HG02678 (cell line): ENCODE data around the gene AKT1.
"Not testable (repeated sequence)": the region's sequence is repeated elsewhere in the genome, so short reads cannot be mapped to it uniquely, and the experiment has no call there.

ENCODE experiments used
- ATAC-seq: cut with Tn5 transposase; IDR thresholded peaks from one replicate; pipeline ENCODE4 v1.9.1; 2021; ENCODE audit warnings: mild to moderate bottlenecking, moderate library complexity; ENCODE audit not compliant: unreplicated experiment

AKT1 gene

GRCh38 chr14:104819361-104819781 is 23.8 kb upstream of the AKT1 start:
- no peak for ATAC-seq

DNA sequence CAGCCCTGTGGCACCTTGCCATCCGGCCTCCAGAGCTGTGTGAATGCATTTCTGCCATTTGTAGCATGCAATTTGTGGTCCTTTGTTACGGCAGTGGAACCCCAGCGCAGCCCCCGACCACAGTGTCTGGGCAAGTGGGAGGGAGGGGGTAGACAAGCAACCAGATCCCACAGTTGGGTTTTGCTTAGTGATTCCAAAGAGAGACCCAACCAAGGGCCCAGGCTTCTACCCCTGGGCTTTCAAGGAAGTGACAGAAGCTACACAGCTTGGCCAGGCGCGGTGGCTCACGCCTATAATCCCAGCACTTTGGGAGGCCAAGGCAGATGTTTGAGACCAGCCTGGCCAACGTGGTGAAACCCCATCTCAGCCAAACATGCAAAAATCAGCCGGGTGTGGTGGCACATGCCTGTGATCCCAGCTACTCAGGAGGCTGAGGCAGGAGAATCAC is 23.2 kb upstream of the AKT1 start:
- ATAC-seq, result no peak

- ATAC-seq, result no peak
Observed at GRCh38 chr14:104817930-104818713, 22.6 kb upstream of the AKT1 start.

DNA sequence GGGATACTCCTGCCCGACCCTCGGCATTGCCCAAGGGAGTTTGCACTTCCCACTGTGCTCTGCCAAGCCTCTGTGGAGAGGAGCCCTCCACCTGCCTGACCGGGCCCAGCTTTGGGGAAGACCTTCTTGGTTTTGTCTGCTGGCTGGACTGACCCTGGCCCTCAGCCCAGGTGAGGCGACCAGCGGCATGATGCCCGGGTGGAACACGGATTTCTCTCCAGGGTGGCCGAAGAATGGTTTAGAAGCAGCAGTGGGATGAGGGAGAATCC is 21.0 kb upstream of the AKT1 start:
- ATAC-seq, result no peak

GRCh38 chr14:104814701-104815100 is 19.2 kb upstream of the AKT1 start:
- ATAC-seq, result not testable (repeated sequence)

- ATAC-seq, result no peak
Observed at GRCh38 chr14:104813286-104813685, 17.7 kb upstream of the AKT1 start.

GRCh38 chr14:104810316-104810715 is 14.8 kb upstream of the AKT1 start:
- no peak for ATAC-seq

DNA sequence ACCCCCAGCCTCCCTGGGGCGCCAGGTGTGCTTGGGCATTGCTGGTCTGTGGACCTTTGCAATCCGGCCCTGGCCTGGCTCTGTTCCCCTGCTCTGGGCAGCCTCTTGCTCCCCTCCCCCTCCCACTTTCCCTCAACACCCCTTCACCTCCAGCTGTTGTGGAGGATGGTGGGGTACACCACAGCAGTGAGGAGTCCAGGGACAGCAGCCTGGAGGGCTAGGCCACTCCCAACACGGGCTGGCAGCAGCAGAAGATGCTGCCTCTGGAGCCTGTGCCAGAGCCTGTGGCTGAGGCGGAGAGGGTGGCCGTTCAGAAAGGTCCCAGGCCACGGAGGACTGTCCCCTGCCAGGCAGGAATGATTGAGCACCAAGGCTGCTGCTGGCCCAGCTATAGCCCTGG is 12.9 kb upstream of the AKT1 start:
- ATAC-seq, result no peak

- no peak for ATAC-seq
Observed at GRCh38 chr14:104806625-104807465, 11.3 kb upstream of the AKT1 start.

GRCh38 chr14:104805941-104806624 is 10.5 kb upstream of the AKT1 start:
- ATAC-seq, result no peak

GRCh38 chr14:104805326-104805678 is 9.8 kb upstream of the AKT1 start:
- ATAC-seq, result no peak

GRCh38 chr14:104804481-104805325 is 9.2 kb upstream of the AKT1 start:
- no peak for ATAC-seq

DNA sequence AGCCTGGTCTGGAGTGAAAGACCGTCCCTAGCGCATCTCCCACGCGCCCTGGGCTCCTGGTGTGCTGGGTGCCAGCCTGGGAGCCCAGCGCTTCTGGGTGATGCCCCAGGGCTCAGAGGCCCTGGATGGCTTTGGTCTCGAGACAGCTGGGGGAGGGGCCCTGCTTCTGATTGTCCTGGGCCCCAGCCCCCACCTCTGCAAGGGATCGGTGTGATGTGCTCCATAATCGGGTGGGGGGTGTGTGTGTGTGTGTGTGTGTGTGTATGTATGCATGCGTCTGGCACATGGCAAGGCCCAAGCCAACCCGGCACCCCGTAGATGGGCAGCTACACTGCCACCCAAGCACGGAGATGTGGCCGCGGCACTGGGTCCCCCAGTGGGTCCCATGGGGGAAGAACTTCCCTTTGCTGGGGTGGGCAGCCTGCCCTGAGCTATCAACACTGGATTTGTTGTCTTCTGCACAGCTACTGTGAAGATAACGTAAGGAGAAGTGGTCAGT is 8.4 kb upstream of the AKT1 start:
- ATAC-seq, result no peak

DNA sequence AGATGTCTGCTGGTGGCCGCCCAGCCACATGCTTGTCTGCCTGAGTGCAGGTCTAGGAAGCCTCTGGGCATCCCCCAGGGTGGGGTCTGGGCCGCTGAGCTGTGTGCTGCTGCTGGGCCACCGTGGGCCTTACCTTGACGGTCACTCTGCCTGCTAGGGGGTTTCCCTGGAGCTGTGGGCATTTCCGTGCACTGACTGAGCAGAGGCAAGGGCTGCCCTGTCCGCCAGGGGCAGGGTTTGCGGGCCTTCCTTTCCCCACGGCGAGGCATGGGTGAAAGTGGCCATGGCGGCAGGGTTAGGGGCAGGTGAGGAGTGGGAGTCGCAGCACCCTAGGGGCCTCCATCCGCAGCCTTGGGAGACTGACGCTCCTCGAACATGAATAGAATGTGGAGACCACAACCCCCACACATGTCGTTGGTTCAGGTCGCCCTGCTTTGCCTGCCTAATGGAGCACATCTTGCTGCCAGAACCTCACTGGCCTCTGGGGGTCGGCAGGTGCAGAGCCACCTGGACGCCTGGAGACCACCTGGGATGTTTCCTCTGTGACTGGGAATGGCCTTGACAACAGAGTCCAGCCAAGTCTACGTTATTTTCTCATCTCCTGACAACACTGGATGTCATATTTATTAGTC is 7.8 kb upstream of the AKT1 start:
- no peak for ATAC-seq

DNA sequence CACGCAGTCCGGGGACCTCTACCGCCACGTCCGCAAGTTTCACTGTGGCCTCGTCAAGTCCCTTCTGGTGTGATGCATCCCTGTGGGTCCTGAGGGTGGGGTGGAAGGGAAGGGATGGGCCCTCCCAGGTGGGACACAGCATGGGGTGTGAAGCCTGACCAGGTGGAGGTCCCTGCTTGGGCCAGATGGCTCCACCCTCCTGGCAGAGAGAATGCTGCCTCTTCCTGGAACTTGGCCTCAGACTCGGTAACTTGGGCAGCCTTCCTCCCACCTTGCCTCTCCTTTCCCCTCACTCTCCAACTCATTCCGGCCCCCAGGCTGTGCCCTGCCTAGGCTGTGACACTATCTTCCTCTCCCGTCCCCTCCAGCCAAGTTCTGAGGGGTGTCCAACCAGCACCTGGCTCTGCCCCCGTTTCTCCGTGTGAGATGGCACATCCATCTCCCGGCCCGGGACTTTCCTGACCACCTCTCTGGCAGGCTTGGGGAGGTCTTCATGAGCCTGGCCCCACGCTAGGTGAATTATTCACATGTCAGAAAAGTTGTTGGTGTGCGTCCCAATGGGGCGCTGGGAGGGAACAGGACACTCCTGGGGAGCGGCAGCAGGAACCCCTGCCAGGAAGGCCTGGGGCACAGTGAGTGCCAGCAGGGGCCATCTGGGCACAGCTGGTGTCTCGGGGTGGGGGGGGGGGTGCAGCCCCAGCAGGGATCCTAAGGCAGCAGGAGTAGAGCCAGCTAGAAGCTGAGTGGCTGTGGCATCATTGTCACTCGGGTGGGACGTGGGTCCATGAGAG is 7.0 kb upstream of the AKT1 start:
- ATAC-seq, result no peak

GRCh38 chr14:104801520-104802393 is 6.2 kb upstream of the AKT1 start:
- ATAC-seq, result no peak

GRCh38 chr14:104800771-104801519 is 5.4 kb upstream of the AKT1 start, which contains the start of gene ZBTB42:
Gene ZBTB42, plus strand, starts transcription at chr14:104801101. Its CDS starts 97 bp downstream, at chr14:104801198.
- peak; percentile 41 for ATAC-seq
